HG03280 (cell line): Measurements from ENCODE around the gene TNFAIP3.

Experiments used
- ATAC-seq: cut with Tn5 transposase; IDR thresholded peaks from one replicate; pipeline ENCODE4 v1.9.1; 2021; ENCODE audit warnings: mild to moderate bottlenecking, moderate library complexity; ENCODE audit not compliant: unreplicated experiment

Gene TNFAIP3

DNA sequence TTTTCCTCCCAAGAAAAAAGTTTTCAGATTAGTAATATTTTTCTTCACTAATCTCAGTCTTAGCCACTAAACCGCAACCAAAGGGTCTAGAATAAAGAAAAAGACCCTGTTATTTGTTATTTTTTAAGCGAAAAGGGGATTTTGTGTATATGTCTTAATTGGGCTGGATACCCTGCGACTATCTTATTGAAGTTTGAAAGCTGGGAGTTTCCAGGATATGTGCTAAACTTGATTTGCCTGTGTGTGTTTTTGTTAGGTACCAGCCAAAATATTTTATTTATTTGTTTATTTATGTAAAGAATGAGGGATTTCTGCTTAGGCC is 52.4 kb downstream of the TNFAIP3 start:
- no peak for ATAC-seq

DNA sequence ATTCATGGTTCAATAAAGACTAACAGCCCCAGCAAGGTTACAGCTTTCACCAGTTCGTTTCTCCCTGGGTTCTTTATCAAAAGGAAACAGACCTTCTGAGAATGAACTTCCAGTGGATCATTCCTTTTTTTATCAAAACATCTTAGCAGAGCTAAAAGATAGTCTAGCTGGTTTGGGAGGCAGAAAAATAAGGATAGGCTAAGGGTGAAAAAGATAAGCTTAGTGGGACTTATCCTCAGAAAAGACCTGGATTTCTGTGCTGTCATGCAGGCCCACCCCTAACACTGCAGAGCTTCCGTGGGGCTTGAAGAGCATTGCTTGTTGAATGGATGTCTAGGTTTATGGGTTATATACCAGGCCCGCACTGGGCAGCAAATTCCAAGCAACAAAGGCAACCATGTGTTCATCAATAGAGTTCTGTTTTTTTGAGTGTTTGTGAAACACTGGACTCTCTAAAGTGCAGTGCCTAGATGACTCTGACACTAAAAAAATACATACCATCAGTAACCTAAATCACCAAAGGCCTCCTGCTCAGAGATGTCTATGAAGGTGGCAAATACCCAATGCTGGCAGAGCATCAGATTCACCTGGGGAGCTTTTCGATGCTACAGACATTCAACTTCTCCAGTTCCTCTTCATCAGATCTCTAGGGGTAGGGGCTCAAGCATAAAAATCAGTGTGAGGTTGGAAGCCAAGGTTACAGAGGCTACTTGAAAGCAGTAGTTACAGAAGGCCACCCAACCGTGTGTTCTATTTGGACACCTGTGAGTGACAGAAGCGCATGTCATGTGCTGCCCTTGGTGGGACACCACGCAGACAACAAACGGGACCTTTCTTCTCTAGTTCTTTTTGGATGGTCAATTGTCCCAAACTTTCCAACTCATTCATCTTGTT is 53.0 kb downstream of the TNFAIP3 start:
- no peak for ATAC-seq

DNA sequence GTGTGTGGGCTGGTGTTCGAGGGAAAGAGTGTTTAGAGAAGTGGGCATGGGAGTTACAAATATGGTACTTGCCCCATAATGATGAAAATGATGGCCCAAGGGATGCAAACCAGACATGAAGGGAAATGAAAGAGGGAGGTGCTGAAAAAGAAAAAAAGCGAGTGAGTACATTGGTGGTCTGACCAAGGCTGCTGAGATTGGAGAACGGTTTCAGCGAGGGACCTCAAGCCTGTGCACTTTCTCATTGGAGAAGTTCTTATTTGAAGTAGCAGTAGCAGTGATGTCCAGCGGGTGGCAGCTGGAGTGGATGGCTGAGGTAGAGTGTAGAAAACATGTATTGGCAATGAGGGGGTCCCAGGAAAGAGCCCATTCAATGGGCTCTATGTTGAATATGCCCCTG is 54.8 kb downstream of the TNFAIP3 start:
- ATAC-seq: no peak

DNA sequence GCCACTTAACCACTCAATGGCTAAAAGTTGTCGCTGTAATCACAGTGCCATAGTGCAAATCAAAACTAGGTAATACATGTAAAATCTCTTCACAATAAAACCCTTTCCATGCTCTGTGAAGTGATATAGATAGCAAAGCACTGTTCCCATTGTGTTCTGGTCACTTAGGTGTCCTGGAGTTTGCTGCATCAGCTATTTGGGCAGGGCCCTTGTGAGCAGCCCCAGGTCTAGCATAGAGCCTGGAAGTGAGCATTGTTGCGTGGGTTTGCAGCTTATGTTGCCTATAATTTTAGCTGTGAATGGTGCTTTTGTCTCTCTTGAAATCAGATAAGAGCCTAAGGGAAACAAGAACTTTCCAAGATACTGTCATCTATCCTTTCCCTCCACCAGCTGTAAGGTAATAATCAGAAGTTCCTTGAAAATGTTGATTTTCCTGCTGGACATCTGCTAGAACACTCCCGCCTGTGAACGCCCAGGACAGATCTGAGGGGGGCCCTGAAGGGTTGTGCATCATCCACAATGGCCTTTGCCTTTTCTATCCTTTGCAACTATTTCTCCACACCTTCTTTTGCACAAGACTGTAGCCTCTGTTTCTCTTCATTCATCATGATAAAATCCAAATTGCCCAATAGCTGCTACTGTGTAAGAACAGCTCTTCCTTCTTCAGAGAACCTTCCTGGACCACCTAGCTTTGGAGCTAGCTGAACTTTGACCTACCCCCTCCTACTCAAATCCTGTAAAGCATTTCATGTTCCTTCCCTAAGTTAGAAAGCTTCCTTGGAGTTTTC is 57.0 kb downstream of the TNFAIP3 start:
- no peak for ATAC-seq

DNA sequence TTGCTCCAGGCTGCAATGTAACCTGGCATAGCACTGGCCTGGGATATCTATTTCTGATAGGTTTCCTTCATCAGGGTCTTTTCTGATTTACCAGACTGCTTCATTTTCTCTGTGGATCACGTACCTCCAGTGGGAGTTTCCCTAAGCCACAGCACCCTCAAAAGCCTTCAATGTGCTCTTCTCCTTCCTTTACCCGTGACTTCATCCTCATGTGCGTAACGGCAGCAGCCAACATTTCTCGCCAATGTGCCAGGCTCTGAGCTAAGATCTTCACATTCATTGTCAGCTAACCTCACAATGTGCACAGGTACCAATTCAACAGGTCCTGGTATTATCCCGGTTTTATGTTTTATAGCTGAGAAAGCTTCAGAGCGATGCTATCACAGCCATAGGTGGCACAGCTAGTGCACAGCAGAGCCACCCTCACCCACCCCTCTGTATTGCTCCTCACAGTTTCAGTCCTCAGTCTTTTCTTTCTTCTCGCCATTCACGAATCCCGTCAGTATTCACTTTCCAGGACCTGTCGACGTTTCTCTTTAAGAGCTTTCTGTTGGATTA is 58.2 kb downstream of the TNFAIP3 start:
- no peak for ATAC-seq

DNA sequence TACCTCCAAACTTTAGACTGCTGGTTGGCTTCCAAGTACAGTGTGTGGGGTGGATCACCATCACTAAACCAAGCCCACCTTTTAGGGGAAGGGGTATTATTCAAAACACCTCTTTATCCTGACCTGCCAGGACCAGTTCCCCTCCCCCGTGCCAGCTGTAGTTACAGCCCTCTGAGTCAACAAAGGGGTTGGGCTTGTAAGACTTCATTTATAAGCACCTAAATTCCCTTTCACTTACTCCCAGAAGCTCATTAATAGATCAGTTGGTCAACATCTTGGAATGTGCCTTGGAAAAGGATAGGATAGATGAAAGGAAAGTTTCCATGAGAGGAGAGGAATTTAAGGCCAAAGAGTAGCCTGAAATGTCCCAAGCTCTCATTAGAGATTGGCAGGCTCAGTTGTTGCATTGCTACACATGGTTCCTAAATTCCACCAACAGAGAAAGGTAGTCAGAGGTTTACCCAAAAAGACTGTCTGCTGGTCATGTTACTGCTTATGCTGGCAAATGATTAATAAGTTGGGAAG is 59.2 kb downstream of the TNFAIP3 start:
- no peak for ATAC-seq

DNA sequence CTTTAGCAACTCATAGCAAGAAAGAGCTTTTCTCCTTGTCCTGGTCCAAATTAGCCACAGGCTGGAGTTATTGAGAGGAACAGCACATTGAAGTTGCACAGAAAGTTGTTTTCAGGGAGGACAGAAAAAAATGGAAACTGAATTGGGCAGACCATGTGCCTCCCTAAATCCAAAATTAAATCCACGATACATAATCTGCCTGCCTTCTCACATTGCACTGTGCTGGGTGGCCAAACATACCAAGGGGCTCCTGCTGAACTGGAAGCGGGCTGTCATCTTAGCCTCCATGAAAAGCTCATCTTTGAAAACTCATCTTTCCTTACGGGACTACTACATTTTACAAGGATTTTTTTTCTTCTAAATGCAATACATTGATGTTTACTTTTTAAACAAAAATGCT is 59.9 kb downstream of the TNFAIP3 start:
- no peak for ATAC-seq

DNA sequence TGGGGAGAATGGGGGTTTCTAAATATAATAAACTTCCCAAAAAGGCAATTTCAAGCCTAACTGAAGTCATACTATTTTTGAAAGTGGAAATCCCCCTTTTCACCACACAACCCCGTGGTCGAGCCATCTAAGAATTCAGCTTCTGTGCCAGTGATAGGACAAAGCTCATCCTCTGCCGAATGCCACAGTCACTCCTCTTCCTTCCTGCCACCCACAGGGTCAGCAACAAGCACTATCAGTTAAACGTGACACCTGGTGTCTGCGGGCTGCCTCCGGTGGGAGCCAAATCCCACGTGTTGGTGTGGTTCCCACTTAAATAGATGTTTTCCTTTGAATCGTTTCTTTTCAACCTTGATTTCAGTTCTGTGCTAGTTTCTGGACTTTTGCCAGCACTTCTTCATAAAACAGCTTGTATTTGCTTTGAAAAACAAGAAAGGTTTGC is 60.7 kb downstream of the TNFAIP3 start:
- peak; percentile 81 for ATAC-seq

DNA sequence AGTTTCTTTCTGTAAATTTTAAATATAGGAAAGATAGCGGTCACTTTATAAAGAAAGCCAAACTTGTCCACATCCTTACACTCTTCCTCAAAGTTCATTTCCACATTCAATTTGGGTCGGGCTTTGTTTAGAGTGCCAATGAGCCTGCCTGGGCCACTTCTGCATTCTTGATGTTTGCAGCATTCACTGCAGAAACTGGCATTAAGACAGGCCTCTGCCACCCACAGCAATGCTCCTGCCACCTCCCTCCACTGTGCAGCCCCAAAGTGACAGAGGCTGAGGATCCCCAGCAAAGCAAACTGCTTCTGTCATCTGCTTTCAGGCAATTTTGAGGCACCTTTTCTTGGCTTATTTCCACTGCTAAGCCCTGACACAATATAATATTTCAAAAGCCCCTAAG is 61.2 kb downstream of the TNFAIP3 start:
- no peak for ATAC-seq

DNA sequence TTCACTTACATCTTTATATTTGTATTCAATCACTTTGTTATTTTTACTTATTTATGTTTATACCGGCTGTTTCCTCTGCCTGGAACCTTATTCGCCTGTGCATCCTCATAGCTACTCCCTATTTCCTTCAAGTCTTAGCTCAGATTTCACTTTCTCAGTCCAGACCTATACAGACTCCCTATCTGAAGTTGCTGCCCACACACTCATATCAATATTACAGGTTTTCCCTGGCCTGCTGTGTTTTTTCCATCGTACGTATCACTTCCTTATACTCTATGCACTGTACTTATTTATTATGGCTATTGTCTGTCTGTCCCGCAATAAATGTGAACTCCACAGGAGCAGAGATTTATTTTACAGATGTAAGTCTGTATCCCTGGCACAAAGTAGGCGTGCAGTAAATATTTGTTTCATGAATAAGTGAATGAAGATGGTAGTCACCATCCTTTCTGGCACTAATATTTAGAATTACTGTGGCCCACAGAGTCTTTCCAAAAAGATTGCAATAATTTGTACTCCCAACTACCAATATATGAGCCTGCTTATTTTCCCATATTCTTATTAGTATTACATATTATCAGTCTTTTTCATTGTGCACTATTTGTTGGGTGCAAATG is 64.9 kb downstream of the TNFAIP3 start:
- no peak for ATAC-seq
